Hematopoietic multipotent progenitor cell treated with erythropoietin and hydrocortisone succinate and interleukin-3 and kit ligand, for 8 days (in vitro differentiated cells): Measurements from ENCODE around the gene RAB14.
"Not testable (repeated sequence)": the region's sequence is repeated elsewhere in the genome, so short reads cannot be mapped to it uniquely, and the experiment has no call there.

Source experiments
- DNase-seq: peaks from one replicate; pipeline ENCODE4 v3.0.0-alpha.2; 2015

RAB14 gene

GRCh38 chr9:121153642-121154041 is 48.0 kb downstream of the RAB14 start:
- peak; percentile 77 for DNase-seq

- no peak for DNase-seq
Measured at GRCh38 chr9:121150188-121150587, 51.5 kb downstream of the RAB14 start.

GRCh38 chr9:121144482-121144881 is 57.2 kb downstream of the RAB14 start:
- DNase-seq: no peak

- DNase-seq: peak; percentile 62
Measured at GRCh38 chr9:121143771-121144170, 57.9 kb downstream of the RAB14 start.

GRCh38 chr9:121141706-121142105 is 60.0 kb downstream of the RAB14 start:
- no peak for DNase-seq

GRCh38 chr9:121141306-121141705 is 60.4 kb downstream of the RAB14 start:
- no peak for DNase-seq

GRCh38 chr9:121140162-121140561 is 61.5 kb downstream of the RAB14 start:
- no peak for DNase-seq

GRCh38 chr9:121138973-121139372 is 62.7 kb downstream of the RAB14 start:
- no peak for DNase-seq

GRCh38 chr9:121138561-121138960 is 63.1 kb downstream of the RAB14 start:
- DNase-seq: no peak

GRCh38 chr9:121135642-121136041 is 66.0 kb downstream of the RAB14 start:
- no peak for DNase-seq

- peak; percentile 54 for DNase-seq
Measured at GRCh38 chr9:121133104-121133816, 68.4 kb downstream of the RAB14 start.

GRCh38 chr9:121129384-121129783 is 72.3 kb downstream of the RAB14 start:
- DNase-seq: not testable (repeated sequence)
